GM21447 (cell line): Measurements from ENCODE around the gene TMEM218.

Experiments used
- ATAC-seq: cut with Tn5 transposase; IDR thresholded peaks from one replicate; pipeline ENCODE4 v1.9.1; 2021; ENCODE audit not compliant: unreplicated experiment

The TMEM218 gene

GRCh38 chr11:125111343-125112207, at the start of gene TMEM218:
Gene TMEM218, minus strand, starts transcription at chr11:125111626. Its CDS starts 9,385 bp downstream, at chr11:125102241.
- peak; percentile 96 for ATAC-seq

GRCh38 chr11:125157953-125158680, 46.7 kb upstream of the TMEM218 start:
- no peak for ATAC-seq

GRCh38 chr11:125157118-125157733, 45.8 kb upstream of the TMEM218 start:
- no peak for ATAC-seq

- ATAC-seq = no peak
These were observed 45.1 kb upstream of the TMEM218 start for GRCh38 chr11:125156346-125157117.

- ATAC-seq = no peak
These were observed 44.3 kb upstream of the TMEM218 start for GRCh38 chr11:125155767-125156166.

- no peak for ATAC-seq
These were observed 43.6 kb upstream of the TMEM218 start for GRCh38 chr11:125155100-125155444.

GRCh38 chr11:125154378-125155099, 43.1 kb upstream of the TMEM218 start:
- no peak for ATAC-seq

- no peak for ATAC-seq
These were observed 42.4 kb upstream of the TMEM218 start for GRCh38 chr11:125153837-125154236.

GRCh38 chr11:125148743-125149142, 37.3 kb upstream of the TMEM218 start:
- ATAC-seq = no peak

- no peak for ATAC-seq
These were observed 36.6 kb upstream of the TMEM218 start for GRCh38 chr11:125148011-125148410.

- no peak for ATAC-seq
These were observed 35.9 kb upstream of the TMEM218 start for GRCh38 chr11:125147280-125147679.

- no peak for ATAC-seq
These were observed 34.8 kb upstream of the TMEM218 start for GRCh38 chr11:125146232-125146631.

GRCh38 chr11:125141686-125142535, 30.5 kb upstream of the TMEM218 start:
- no peak for ATAC-seq

GRCh38 chr11:125141178-125141577, 29.8 kb upstream of the TMEM218 start:
- no peak for ATAC-seq

- no peak for ATAC-seq
These were observed 28.8 kb upstream of the TMEM218 start for GRCh38 chr11:125140233-125140632.

- no peak for ATAC-seq
These were observed 28.4 kb upstream of the TMEM218 start for GRCh38 chr11:125139778-125140177.

- no peak for ATAC-seq
These were observed 27.5 kb upstream of the TMEM218 start for GRCh38 chr11:125138966-125139365.

- ATAC-seq = no peak
These were observed 24.6 kb upstream of the TMEM218 start for GRCh38 chr11:125136001-125136400.

GRCh38 chr11:125132596-125132995, 21.2 kb upstream of the TMEM218 start:
- no peak for ATAC-seq
